GM18909 (cell line): ENCODE measurements around the gene KAT2A.

Experiments used
- ATAC-seq: cut with Tn5 transposase; IDR thresholded peaks from one replicate; pipeline ENCODE4 v1.9.1; 2021; ENCODE audit warnings: mild to moderate bottlenecking; ENCODE audit not compliant: unreplicated experiment, poor library complexity

Gene KAT2A

DNA sequence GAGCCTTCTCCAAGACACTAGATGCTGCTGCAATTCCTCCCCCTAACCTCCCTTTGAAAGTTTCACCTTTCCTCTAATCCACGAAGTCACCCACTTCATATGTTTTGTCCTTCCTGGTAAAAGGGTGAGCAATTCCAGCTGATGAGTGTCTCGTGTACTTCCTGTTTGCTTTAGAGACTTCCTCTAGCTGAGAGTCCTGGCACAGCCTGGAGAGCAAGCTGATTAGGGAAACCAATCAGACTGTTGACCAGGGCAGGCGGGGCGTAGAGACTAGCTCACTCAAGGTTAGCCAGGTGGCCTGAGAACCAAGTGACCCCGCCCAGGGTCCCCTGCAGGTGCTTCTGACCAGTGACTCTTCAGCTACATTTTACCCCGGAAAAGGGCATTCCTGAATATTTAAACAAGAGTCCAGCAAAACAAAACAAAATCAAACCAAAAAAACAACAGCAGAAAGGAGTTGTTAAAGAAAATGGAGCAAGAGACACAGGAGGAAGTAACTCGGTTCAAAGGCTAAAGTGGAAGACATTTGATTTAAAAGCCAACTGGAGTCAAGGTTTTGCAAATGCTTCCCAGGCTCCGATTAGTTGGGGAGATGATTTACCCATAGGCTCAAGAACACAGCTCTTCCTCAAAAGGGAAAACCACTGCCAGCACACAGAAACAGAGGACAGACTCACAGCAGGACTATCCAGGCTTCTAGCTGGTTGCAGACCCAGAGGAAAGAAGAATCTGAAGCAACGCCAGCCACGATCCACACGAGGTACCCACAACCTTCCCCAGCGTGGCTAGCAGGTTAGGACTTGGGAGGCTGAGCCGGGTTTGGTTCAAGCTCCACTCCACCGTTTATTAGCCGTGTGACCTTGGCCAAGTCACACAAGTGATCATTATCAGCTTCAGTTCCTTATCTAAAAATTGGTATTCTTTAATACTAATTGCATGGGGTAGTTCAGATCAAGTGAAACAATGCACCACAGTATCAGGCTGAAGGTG lies 14.8 kb upstream of the KAT2A start:
- no peak for ATAC-seq

DNA sequence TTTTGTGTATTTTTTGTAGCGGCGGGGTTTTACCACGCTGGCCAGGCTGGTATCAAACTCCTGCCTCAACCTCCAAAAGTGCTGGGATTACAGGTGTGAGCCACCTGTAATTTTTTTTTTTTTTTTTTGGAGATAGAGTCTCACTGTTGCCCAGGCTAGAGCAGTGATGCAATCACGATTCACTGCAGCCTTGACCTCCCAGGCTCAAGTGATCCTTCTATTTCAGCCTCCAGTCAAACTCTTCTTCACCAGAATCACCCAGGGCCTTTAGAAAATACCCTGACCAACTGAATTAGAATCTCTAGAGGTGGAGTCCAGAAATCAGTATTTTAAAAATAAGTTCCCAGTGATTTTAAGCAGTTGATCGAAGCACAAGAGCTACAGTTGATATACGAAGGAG lies 14.0 kb upstream of the KAT2A start:
- no peak for ATAC-seq

DNA sequence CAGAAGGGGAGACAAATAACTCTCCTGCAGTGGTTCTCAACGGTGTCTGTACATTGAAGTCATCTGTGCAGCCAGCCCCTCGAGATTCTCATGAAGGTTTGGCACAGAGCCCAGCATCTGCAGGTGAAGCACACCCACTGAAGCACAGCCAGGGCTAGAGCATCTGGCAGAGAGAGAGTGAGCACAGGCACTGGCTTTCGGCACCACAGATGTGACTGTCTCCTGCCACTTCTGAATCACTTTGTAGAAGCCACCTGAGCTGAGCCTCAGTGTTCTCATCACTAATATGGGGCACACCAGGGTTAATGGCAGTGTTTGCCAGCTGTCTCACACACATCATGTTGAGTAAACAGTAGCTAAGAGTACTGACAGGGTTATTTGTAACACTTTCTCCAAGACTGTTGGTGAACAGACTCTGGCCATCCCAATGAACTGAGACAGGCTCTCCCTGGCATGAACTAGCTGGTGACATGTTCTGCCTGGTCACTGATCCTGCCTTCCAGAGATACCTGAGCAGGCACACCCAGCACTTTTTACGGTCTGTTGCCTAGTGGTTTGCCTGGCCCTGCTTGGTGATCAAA lies 12.4 kb upstream of the KAT2A start:
- ATAC-seq: peak; percentile 68

DNA sequence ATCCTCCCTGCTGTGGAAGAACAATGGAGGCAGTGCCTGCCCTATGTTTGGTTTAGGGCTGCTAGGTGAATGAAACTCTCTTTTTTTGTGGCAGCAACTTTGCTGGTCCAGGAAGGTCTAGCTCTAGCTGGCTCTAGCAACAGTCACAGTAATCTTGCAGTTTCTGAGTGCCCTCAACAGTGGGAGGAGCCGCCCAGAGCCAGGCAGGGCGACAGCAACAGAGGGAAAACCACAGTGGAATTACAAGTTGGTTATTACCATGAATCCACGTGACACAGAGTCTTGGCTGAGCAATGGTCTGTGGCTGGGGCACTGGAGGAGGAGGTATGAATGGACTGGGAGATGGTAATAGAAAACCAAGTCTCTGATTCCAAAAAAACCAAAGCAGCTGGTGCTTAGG lies 11.8 kb upstream of the KAT2A start:
- ATAC-seq: peak; percentile 27

DNA sequence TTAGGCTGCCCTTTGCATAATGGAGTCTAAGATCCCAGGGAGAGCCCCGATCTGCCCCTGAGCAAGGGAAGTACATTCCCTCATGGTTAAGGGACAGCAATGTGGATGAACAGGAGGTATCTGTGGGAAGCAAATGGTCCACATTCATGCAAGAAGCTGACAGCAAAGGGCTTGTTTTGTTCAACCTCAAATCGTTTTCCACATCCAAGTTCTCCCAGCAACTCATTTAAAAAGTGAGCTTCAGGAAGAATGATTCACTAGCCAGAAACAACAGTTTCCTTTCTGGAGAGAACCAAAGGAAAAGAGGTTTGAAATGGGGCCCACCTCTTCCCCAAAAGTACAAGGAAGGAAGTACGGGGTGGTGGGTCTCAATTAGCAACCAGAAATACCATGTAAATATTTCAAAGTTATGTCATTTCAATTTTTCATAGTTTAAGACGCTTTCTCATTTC lies 10.8 kb upstream of the KAT2A start:
- no peak for ATAC-seq

DNA sequence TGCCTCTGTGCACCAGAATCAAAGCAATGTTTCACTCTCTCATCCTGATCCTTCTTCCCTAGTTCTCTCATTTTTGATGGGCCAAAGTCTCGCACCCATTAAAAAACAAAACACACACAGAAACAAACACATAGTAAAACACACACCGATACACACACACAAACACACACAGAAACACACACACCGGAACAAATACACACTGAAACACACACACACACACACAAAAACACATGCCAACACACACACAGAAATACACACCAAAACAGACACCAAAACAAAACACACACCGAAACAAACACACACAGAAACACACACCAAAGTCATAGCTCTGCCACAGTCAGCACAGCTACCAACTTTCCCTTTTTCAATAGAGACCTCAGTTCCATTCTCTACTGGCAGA lies 10.1 kb upstream of the KAT2A start:
- ATAC-seq: no peak

DNA sequence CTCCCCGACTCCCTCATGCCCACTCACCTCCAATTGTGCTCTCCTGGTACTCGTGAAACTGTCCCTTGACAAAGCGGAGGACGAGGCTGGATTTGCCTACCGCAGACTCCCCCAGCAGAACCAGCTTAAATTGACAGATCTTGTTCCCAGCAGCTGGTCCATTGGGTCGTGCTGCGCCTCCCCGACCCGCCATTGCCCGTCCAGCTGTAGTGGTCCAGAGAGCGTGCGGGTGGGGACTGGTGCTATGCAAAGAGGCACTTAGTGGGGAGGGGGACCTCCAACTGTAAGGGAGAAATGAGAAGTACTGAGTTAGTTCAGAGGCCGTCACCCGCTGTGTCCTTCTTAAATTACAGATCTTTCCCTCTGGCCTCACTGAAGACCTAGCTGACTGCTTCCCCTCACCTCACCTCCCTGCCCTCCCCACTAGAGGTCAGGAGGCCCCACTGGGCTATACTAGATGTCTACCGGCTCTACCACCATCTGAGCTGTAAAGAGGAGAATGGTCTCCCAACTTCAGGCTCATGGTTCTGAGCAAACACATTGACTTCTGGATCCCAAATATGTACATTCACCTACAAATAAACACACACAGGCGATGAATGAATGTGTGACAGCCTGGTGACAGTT lies 9.3 kb upstream of the KAT2A start:
- no peak for ATAC-seq

DNA sequence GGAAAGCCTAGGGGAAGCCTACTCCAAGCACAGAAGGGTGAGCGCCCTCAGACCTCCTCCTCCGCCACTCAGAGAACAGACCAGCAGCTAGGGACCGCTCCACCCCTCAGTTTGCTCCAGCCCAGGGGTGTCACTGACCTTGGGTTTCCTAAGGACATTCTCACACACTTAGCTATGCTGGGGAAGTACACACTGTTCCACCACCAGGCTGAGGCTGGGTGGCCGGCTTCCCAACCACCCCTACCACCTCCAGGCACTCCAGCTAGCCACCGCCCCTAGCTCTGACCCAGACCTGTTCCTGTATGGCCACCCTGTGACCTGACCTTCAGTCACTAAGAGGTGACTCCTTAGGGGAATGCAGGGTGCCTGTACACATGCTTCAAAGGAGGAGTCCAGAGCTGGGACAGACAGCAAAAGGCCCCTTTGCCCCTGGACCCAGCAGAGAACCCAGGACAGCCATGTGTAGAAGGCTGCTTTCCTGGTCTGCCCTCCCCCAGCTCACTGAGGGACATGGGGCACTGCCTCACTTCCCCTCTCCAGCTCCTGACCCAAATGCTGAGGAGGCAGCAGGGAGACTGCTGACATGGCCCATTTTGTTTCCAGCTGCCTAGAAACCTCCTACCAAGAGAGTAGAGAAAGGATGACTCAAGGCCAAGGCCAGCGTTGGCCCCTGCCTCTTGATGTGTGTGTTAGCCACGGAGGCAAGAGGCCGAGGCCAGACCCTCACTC lies 8.1 kb upstream of the KAT2A start:
- ATAC-seq: no peak

DNA sequence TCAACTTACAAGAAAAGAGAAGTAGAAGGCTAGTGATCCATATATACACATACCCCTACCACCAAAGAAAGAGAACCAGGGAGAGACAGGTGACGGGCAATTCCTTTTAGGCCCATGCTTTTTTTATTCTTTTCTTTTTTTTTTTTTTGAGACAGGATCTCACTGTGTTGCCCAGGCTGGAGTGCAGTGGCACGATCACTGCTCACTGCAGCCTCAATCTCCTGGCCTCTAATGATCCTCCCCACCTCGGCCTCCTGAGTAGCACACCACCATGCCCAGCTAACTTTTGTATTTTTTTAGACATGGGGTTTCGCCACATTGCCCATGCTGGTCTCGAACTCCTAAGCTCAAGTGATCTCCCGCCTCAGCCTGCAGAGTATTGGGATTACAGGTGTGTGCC lies 6.2 kb upstream of the KAT2A start:
- no peak for ATAC-seq

DNA sequence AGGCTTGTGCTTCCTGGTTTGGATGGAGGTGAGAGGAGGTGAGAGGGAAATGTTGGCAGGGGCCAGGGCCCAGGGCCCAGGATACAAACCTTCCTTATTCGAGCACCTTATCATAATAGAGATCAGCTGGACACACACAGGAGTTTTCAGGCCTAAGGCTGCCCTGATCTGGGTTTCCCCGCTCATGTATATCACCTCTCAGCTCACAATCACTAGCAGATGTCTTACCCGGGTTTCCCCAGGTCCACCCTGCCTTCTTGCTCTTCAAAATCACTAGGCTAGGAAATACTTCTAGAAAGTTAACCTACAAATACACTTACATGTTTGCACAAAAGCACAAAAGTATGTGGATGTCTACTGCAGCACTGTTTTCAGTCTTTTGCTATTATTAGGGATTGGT lies 5.7 kb upstream of the KAT2A start:
- no peak for ATAC-seq

DNA sequence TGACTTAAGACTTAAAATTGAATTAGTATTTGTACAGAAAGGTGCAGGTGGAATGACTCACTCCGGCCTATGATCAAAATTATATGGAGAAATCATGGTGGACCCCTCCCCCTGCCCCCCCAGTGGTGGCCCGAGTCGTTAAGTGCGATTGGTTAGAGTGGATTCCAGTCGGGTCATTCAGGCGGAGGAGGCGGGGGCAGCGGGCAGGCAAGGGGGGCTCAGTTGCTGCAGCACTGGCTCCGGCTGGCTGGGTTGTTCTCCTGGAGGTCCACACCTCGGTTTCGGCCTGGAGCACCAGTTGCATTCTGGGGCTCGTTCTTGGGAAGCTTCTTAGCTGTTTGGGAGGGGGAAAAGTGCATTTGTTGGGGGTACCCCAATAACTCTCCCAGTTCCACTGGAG lies 4.4 kb upstream of the KAT2A start:
- no peak for ATAC-seq

DNA sequence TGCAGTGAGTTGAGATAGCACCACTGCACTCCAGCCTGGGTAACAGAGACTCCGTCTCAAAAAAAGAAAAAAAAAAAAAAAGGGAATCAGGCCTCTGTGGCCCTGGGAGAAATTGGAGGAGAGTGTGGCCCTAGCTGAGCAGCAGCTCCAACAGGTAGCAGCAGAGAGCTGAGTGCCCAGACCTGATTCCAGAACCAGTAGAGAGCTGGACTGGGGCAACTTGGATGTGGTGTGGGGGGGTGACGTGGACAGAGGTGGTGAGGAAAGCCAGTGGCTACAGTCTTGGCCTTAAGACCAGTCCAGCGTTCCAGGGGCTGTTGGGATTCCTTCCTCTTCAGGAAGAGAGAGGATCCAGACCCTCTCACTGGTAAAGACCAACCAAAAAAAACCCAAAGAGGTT lies 3.1 kb upstream of the KAT2A start:
- no peak for ATAC-seq

DNA sequence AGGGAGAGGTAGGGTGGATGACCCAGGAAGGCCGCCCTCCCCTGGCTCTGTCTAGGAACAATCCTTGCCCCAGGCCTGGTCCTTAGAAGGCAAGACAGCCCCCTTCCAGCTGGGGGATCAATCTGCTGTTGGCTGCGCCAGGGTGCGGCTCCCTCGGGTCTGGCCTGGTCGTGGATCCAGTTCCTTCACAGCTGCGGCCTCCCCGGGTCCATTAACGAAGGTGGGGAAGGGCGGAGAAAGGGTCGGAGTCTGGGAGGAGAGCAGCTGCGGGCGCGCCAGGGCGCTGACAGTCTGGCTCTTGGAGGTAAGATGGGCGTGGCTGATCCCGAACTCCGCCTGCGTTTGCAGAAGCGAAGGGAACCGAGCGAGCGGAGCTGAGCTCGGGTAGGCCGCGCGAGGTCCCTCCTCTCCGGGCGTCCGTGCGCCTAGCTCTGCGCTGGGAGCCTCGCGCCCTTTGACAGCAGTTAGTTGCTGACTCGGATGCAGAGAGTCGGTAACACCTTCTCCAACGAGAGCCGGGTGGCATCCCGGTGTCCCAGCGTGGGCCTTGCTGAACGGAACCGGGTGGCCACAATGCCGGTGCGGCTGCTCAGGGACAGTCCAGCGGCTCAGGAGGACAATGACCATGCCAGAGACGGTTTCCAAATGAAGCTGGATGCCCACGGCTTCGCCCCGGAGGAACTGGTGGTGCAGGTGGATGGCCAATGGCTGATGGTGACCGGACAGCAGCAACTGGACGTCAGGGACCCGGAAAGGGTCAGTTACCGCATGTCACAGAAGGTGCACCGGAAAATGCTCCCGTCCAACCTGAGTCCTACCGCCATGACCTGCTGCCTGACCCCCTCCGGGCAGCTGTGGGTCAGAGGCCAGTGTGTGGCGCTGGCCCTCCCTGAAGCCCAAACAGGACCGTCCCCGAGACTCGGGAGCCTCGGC lies 1.5 kb upstream of the KAT2A start, which contains the start of gene HSPB9:
Gene HSPB9, plus strand, starts transcription at position 434 of the 933 bp plus-strand sequence. Its CDS starts 47 bp downstream, at position 481.
- ATAC-seq: no peak

DNA sequence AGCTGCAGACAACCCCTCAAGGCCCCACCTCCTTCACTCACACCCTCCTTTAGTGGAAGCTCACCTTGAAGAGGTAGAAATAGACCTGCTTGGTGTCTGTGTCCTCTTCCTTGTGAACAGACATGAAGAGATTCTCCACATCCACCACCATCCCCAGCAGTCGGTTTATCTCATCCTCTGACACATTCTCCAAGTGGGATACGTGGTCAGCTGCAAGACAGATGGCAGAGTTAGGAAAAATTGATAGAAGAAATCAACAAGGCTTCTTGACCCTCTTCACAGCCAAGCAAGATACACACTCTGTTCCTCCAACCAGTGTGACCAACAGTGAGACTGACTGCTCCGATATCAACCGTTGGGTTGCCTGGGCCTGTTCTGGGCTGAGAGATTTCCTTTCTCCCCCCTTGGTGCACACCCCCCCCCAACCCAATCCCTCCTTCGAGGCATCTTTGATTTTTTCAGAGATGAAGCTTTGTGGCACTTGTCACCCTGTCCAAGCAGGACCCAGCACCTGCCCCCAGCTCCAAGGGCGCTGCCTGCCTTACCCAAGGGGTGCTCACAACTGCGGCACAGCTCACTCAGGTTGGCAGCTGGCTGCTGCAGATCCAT lies 902 bp downstream of the KAT2A start:
- no peak for ATAC-seq

DNA sequence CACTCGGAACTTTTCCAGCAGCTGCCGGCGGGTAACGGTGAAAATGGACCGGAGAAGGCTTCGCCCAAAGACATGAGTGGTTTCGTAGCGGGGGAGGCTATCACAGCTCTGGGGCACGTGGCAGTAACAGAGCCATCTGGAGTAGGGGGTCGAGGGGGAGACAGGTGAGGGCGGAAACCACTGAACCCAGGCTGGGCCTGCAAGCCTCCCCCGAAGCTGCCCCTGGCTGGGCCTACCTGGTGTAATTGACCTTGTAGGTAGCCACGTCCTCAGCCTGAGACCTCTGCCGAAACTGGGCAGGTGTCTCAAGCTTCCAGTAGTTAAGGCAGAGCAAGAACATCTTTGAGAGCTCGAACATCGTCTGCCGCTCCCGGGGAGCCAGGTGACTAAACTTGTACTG lies 1.9 kb downstream of the KAT2A start:
- no peak for ATAC-seq

DNA sequence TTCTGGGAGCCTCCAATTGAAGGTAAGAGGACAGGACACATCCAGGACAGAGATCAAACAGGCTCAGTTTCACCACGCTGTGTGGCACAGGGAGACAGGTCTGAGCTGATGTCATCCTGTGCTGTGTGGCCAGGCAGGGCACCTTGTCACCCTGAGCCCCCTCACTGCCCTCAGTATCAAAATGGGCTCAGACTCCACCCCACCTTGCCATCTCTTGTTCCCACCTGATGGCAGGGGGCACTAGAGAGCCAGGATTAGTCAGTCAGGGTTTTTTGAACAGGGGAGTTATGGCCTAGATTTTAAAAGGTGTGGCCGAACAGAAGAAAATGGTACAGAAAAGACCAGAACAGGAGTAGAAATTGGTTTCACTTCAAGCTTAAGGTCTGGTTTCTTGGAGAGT lies 2.6 kb downstream of the KAT2A start:
- no peak for ATAC-seq

DNA sequence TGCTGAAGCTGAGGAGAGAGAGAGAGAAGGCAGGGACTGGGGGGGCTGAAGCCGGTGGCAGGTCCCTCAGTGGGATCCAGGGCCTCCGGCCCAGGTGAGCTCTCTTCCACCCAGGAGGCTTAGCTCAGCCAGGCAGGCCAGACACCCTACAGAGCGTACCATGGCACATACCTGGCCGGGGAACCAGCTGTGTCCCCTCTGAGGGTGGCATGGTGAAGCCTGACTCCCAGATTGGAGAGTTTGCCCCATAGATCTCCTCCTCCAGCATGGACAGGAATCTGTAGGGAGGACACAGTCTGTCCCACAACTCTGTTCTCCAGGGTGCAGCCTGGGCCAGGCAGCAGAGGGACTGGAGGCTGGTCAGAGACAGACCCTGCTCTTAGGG lies 3.0 kb downstream of the KAT2A start:
- ATAC-seq: no peak

DNA sequence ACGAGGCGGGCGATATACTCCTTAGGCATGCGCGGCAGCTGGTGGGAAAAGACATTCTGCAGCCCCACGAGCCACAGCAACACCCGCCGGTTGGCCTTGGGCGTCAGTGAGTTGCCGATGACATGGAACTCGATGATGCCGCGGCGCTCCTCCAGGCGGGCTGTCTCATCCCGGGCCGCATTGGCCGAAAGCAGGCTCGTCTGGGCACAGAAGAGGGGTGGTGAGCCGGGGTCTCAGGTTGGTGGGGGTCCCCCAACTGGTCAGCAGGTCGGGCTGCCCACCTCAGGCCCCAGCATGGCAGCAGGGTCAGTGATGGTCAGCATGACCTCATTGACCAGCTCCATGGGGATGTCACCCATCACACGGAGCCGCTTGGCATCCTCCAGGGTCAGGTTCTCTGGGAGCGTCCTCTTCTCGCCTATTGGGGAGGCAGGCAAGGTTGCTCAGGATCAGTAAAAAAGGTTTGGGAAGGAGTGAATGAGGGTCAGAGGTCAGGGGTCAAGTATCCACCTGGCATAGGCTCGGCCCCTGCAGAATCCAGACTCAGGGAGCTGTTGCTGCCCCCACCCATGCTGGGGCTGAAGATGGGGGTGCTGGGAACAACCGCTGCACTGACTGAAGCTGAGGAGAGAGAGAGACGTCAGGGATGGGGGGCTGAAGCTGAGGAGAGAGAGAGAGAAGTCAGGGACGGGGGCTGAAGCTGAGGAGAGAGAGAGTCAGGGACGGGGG lies 3.6 kb downstream of the KAT2A start:
- ATAC-seq: no peak
